Trophoblast cell (in vitro differentiated cells and primary cell): ENCODE results near the gene NBAS.

Experiments used
- DNase-seq, 2 donors: peaks; one replicate each; pipeline ENCODE4 v3.0.0-alpha.2; 2016
- H2AFZ ChIP-seq: 2 replicates; pipeline ENCODE4 v1.6.1; 2013; ENCODE audit warnings: low read length, moderate library complexity, mild to moderate bottlenecking; ENCODE audit not compliant: insufficient read depth, poor library complexity
- H2AK5ac ChIP-seq: 2 replicates; pipeline ENCODE4 v1.6.1; 2013; ENCODE audit warnings: mild to moderate bottlenecking, low read length
- H2BK120ac ChIP-seq: 2 replicates; pipeline ENCODE4 v1.6.1; 2013; ENCODE audit warnings: low read length, mild to moderate bottlenecking, moderate library complexity; ENCODE audit not compliant: insufficient read depth, poor library complexity
- H2BK12ac ChIP-seq: 2 replicates; pipeline ENCODE4 v1.6.1; 2013; ENCODE audit warnings: mild to moderate bottlenecking, low read length, moderate library complexity
- H2BK5ac ChIP-seq: 2 replicates; pipeline ENCODE4 v1.6.1; 2013; ENCODE audit warnings: low read length, low read depth, moderate library complexity, mild to moderate bottlenecking; ENCODE audit not compliant: poor library complexity
- H3K14ac ChIP-seq: 2 replicates; pipeline ENCODE4 v1.6.1; 2013; ENCODE audit warnings: mild to moderate bottlenecking, low read length
- H3K18ac ChIP-seq: 2 replicates; pipeline ENCODE4 v1.6.1; 2013; ENCODE audit warnings: mild to moderate bottlenecking, low read length
- H3K23ac ChIP-seq: 2 replicates; pipeline ENCODE4 v1.6.1; 2013; ENCODE audit warnings: low read length
- H3K27ac ChIP-seq: 2 replicates; pipeline ENCODE4 v1.5.1; 2013; ENCODE audit warnings: low read depth, mild to moderate bottlenecking, inconsistent platforms, low read length, moderate library complexity
- H3K27me3 ChIP-seq: 2 replicates; pipeline ENCODE4 v1.6.1; 2013; ENCODE audit warnings: inconsistent platforms, mild to moderate bottlenecking, low read length, moderate library complexity; ENCODE audit not compliant: insufficient read depth
- H3K36me3 ChIP-seq, 2 experiments: 1 replicate in 1 of 2; 2 replicates in 1 of 2; pipeline ENCODE4 v1.6.1; 2013; ENCODE audit warnings: low read length in 2 of 2, mild to moderate bottlenecking in 2 of 2, moderate library complexity in 1 of 2; ENCODE audit not compliant: insufficient read depth in 2 of 2, control insufficient read depth in 1 of 2
- H3K4ac ChIP-seq: 2 replicates; pipeline ENCODE4 v1.6.1; 2013; ENCODE audit warnings: low read depth, mild to moderate bottlenecking, low read length, moderate library complexity
- H3K4me1 ChIP-seq, 2 experiments: 1 replicate in 1 of 2; 2 replicates in 1 of 2; pipeline ENCODE4 v1.6.1; 2013; ENCODE audit warnings: low read length in 2 of 2, mild to moderate bottlenecking in 2 of 2, moderate library complexity in 1 of 2; ENCODE audit not compliant: insufficient read depth in 2 of 2, control insufficient read depth in 1 of 2
- H3K4me2 ChIP-seq: 2 replicates; pipeline ENCODE4 v1.6.1; 2013; ENCODE audit warnings: inconsistent platforms, mild to moderate bottlenecking, low read length, moderate library complexity
- H3K4me3 ChIP-seq: 2 replicates; pipeline ENCODE4 v1.5.1; 2013; ENCODE audit warnings: mild to moderate bottlenecking, low read depth, low read length, inconsistent platforms
- H3K79me1 ChIP-seq: one replicate; pipeline ENCODE4 v1.6.1; 2013; ENCODE audit warnings: low read length
- H3K79me2 ChIP-seq: 2 replicates; pipeline ENCODE4 v1.6.1; 2013; ENCODE audit warnings: low read length, mild to moderate bottlenecking; ENCODE audit not compliant: control insufficient read depth, insufficient read depth, poor library complexity
- H3K9ac ChIP-seq: 2 replicates; pipeline ENCODE4 v1.6.1; 2013; ENCODE audit warnings: mild to moderate bottlenecking, low read length
- H3K9me3 ChIP-seq: 2 replicates; pipeline ENCODE4 v1.6.1; 2013; ENCODE audit warnings: low read depth, mild to moderate bottlenecking, control low read depth, inconsistent platforms, low read length; ENCODE audit not compliant: insufficient read depth
- H4K12ac ChIP-seq: 2 replicates; pipeline ENCODE4 v1.6.1; 2013; ENCODE audit warnings: low read depth, mild to moderate bottlenecking, low read length, moderate library complexity
- H4K8ac ChIP-seq: 2 replicates; pipeline ENCODE4 v1.6.1; 2013; ENCODE audit warnings: low read depth, mild to moderate bottlenecking, low read length, moderate library complexity
- H4K91ac ChIP-seq: one replicate; pipeline ENCODE4 v1.6.1; 2013; ENCODE audit warnings: low read depth, mild to moderate bottlenecking, low read length, moderate library complexity
- WGBS: extraction: QIAGEN DNeasy Blood & Tissue Kit; methylation state at CpG from one replicate; pipeline ENCODE4 v1.1.7; 2013; ENCODE audit warnings: missing lambda C conversion rate; ENCODE audit not compliant: insufficient read length, insufficient coverage; ENCODE audit errors: extremely low coverage; 5-methylcytosine and 5-hydroxymethylcytosine counted together

The NBAS gene

DNA sequence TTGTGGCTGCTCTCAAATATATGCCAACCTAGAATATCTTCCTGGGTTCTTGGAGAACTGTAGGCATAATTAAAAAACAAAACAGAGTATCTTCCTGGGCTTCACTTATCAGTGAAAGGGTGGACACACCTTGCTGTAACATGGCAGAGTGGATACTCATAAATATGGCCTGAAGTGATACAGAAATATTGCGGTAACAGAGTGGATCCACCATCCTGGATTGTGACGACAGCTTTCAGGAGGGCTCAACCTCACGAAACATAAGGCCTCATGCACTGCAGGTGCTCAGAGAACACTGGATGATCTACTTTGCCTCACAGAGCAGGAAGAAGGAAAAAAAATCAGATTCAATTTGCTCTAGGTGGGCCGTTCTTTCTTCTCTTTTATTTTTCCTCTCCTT is 336.0 kb downstream of the NBAS start:
- H2BK12ac ChIP-seq = no peak overlapping the region
- H3K79me2 ChIP-seq = no peaks in the 10 kb centered on the region
- no peaks in the 10 kb centered on the region for H3K79me1 ChIP-seq
- no peaks in the 10 kb centered on the region for H3K27me3 ChIP-seq
- DNase-seq = peak; percentile 57 to 61
- H4K91ac ChIP-seq = no peak overlapping the region
- H2AFZ ChIP-seq = no peak overlapping the region
- no peak overlapping the region for H2AK5ac ChIP-seq
- no peaks in the 10 kb centered on the region for H3K4me1 ChIP-seq
- no peak overlapping the region for H3K4me2 ChIP-seq
- WGBS = no CpG with 5 or more reads among the region's 4 CpGs
- no peak overlapping the region for H2BK5ac ChIP-seq
- H3K23ac ChIP-seq = no peak overlapping the region
- no peaks in the 10 kb centered on the region for H3K9me3 ChIP-seq
- no peak overlapping the region for H3K14ac ChIP-seq
- H2BK120ac ChIP-seq = no peak overlapping the region
- H3K36me3 ChIP-seq = no peaks in the 10 kb centered on the region
- H4K12ac ChIP-seq = no peak overlapping the region
- no peak overlapping the region for H3K9ac ChIP-seq
- H3K4ac ChIP-seq = no peak overlapping the region
- no peak overlapping the region for H3K18ac ChIP-seq
- H3K4me3 ChIP-seq = no peak overlapping the region
- H4K8ac ChIP-seq = no peak overlapping the region
- H3K27ac ChIP-seq = no peak overlapping the region

DNA sequence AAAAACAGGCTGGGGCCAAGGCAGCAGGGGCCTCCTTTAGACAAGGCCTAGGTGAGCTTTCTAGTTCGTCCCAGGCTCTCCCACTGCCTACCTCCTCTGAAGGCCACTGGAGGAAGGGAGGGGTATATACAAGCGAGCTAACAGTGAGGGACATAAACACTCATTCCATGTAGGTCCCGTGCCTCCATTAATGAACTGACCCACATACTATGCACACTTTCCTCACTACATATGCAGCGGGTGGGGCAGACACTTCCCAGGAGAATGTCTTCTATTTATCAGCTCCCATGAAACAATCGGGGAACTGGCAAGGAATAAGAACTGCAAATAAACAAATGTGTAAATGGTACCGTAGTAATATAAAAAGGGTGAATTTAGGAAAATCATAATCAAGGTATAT is 336.5 kb downstream of the NBAS start:
- no peak overlapping the region for H3K18ac ChIP-seq
- H3K4me2 ChIP-seq = no peak overlapping the region
- no peak overlapping the region for H3K27ac ChIP-seq
- no peaks in the 10 kb centered on the region for H3K27me3 ChIP-seq
- no peak overlapping the region for H2AFZ ChIP-seq
- H2AK5ac ChIP-seq = no peak overlapping the region
- H3K23ac ChIP-seq = peak overlapping the region; percentile 30
- no CpG with 5 or more reads among the region's 6 CpGs for WGBS
- no peaks in the 10 kb centered on the region for H3K36me3 ChIP-seq
- DNase-seq = peak; percentile 47 to 67
- no peaks in the 10 kb centered on the region for H3K4me1 ChIP-seq
- H2BK12ac ChIP-seq = no peak overlapping the region
- no peak overlapping the region for H2BK120ac ChIP-seq
- no peak overlapping the region for H4K8ac ChIP-seq
- no peak overlapping the region for H4K12ac ChIP-seq
- H2BK5ac ChIP-seq = no peak overlapping the region
- H3K14ac ChIP-seq = no peak overlapping the region
- H3K9me3 ChIP-seq = no peaks in the 10 kb centered on the region
- no peak overlapping the region for H4K91ac ChIP-seq
- no peaks in the 10 kb centered on the region for H3K79me1 ChIP-seq
- no peak overlapping the region for H3K4ac ChIP-seq
- H3K9ac ChIP-seq = no peak overlapping the region
- no peak overlapping the region for H3K4me3 ChIP-seq
- no peaks in the 10 kb centered on the region for H3K79me2 ChIP-seq

DNA sequence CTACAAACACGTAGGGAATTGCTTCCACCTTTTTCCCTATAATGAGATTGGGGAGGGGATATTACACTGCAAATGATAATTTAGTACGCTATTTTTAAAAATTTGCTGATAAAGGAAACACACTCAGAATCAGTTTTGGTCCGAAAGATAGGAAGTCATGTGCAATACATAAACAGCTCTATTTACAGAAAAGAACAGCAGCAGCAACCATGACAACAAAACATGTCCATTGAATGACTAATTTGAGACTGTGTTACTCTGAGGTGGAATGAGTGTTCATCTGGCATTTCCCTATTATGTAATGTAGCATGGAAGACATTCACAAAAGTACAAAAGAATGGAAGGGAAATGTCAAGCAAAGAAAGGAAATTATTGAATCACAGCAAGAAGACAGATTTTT is 337.2 kb downstream of the NBAS start:
- Histone ChIP-seq H2AK5ac (no peak overlapping the region), H3K9ac (no peak overlapping the region), H3K9me3 (no peaks in the 10 kb centered on the region), H3K23ac (no peak overlapping the region), H3K27me3 (no peaks in the 10 kb centered on the region), H3K18ac (no peak overlapping the region), H3K4me2 (no peak overlapping the region), H3K27ac (no peak overlapping the region), H3K4ac (no peak overlapping the region), H2BK12ac (no peak overlapping the region), H3K4me3 (no peak overlapping the region), H2AFZ (no peak overlapping the region), H3K79me1 (no peaks in the 10 kb centered on the region), H4K12ac (no peak overlapping the region), H3K79me2 (no peaks in the 10 kb centered on the region), H2BK5ac (no peak overlapping the region), H4K91ac (no peak overlapping the region), H2BK120ac (no peak overlapping the region), H4K8ac (no peak overlapping the region), H3K14ac (no peak overlapping the region), H3K36me3 (no peaks in the 10 kb centered on the region), H3K4me1 (no peaks in the 10 kb centered on the region)
- WGBS = no CpG with 5 or more reads among the region's 3 CpGs
- DNase-seq = peak; percentile 73 to 93

DNA sequence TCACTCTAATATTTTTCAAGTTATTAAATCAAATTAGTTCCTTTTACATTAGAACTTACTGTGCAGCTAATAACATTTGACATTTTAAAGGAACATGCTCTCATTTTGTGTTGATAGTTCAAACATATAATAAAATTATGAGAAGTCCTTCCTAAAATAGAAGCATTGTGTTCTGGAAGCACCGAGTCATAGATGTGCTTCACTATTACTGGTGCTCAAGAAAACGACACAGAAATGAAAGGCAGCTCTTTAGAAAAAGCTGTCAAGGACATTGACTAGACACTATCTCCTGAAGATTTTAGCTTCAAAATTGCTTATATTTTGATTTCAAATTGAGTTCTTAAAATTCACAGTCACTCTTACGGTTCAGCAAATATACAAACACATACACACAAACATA is 338.3 kb downstream of the NBAS start:
- H3K4ac ChIP-seq = no peak overlapping the region
- H4K12ac ChIP-seq = no peak overlapping the region
- H3K14ac ChIP-seq = no peak overlapping the region
- no peak overlapping the region for H2AK5ac ChIP-seq
- H3K4me1 ChIP-seq = no peaks in the 10 kb centered on the region
- H3K9me3 ChIP-seq = no peaks in the 10 kb centered on the region
- no peak overlapping the region for H3K18ac ChIP-seq
- no peak overlapping the region for H3K4me2 ChIP-seq
- no peak overlapping the region for H3K9ac ChIP-seq
- peaks cover 2 to 5% of the 10 kb centered on the region in 2 experiments for H3K36me3 ChIP-seq
- no peak overlapping the region for H4K8ac ChIP-seq
- no peaks in the 10 kb centered on the region for H3K79me2 ChIP-seq
- no peak overlapping the region for H3K4me3 ChIP-seq
- DNase-seq = no peak
- H4K91ac ChIP-seq = no peak overlapping the region
- no peak overlapping the region for H3K23ac ChIP-seq
- no peak overlapping the region for H3K27ac ChIP-seq
- H2BK12ac ChIP-seq = no peak overlapping the region
- H2BK120ac ChIP-seq = no peak overlapping the region
- no peak overlapping the region for H2AFZ ChIP-seq
- no peaks in the 10 kb centered on the region for H3K27me3 ChIP-seq
- H2BK5ac ChIP-seq = no peak overlapping the region
- H3K79me1 ChIP-seq = no peaks in the 10 kb centered on the region
- no CpG with 5 or more reads among the region's 3 CpGs for WGBS
